NCI-H1436 (cell line): ENCODE results near the gene LECT2.

ENCODE experiments used
- DNase-seq: peaks from one replicate; lab custom pipeline; 2025; lab: John Stamatoyannopoulos, UW

The LECT2 gene

DNA sequence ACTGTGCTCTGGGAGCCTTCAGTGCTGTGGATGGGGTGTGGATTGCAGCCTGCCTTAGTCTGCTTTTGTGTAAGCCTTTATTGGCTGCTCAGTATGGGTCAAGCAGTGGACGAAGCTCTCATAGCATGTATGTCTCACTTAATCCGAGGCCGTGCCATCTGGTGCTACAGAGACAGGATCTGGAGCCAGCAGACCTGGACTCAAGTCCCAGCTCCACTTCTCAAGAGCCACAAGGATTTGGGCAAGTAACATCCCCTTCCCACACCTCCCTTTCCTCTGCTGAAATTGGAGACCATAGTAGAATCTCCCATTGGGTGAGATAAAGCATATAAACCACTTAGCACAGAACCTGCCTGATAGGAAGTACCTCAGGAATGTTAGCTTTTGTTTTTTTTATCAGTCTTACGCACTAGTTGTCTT is 23.4 kb upstream of the LECT2 start:
- DNase-seq = no peak

GRCh38 chr5:135977375-135977928 is 22.7 kb upstream of the LECT2 start:
- DNase-seq = no peak

- DNase-seq = no peak
These were observed 21.4 kb upstream of the LECT2 start for GRCh38 chr5:135976216-135976615.

DNA sequence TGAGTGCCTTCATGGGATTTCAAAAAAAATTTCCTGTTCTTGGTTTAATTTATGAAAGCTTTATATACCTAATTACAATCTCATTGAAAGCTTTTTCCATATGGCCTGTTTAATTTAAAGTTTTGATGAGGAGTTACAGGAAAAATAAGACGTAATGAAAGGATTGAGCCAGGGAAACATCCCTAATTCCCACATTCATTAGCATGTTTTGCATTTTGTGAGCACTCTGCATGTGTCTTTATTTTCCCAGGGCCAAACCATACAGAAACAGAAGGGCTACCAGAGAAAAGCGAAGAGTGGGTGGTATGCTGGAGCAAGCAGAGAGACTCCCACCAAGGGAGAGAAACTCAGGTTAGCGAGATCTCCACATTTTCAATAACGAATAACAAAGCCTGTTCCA is 20.3 kb upstream of the LECT2 start:
- DNase-seq = no peak

DNA sequence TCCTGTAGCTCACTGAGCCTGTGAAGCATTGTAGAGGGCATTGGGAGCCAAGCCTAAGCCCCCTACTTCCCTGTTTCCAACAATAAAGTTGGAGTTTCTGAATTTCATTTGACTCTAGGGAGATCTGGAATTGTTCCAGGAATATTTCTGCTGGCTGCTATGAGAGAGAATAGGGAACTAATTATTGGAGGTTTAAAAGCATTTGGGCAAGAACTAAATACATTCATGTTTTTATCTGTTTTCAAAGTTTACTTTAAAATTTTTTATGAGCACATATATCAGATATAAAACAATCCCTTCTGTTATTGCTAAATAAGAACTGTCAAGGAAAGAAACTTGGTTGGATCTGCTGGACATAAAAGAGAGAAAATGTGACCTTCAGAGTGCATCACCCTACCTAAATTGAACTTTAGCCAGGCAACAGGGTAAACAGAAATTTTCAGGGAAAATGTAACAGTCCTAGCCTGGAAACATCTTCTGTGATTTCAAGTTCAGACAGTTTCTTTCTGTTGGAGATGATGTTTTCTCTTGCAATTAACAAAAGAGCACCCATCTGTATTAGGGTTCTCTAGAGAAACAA is 19.3 kb upstream of the LECT2 start:
- no peak for DNase-seq

- DNase-seq = no peak
These were observed 18.7 kb upstream of the LECT2 start for GRCh38 chr5:135973323-135974020.

DNA sequence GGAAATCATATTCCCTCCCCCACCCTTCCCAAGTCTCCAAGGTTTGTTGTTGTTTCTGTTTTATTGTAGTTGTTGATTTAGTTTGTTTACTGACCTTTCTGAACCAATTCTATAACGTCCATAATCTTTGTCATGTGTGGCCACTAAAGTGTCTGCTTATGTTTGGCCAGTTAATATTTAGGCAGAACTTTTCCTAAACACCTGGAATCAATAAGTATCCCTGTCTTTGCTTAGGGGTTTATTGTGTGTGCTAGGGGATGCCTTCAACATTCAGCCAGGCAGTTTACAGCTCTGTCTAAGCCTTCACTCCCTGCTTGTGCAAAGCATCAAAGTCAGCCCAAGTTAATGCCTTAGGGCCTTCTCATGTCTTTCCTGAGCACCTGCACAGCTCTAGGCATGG is 16.9 kb upstream of the LECT2 start:
- no peak for DNase-seq

- no peak for DNase-seq
These were observed 12.0 kb upstream of the LECT2 start for GRCh38 chr5:135966790-135967189.

GRCh38 chr5:135966165-135966564 is 11.4 kb upstream of the LECT2 start:
- no peak for DNase-seq

- DNase-seq = no peak
These were observed 10.7 kb upstream of the LECT2 start for GRCh38 chr5:135965504-135965903.

- no peak for DNase-seq
These were observed 10.0 kb upstream of the LECT2 start for GRCh38 chr5:135964670-135965320.

DNA sequence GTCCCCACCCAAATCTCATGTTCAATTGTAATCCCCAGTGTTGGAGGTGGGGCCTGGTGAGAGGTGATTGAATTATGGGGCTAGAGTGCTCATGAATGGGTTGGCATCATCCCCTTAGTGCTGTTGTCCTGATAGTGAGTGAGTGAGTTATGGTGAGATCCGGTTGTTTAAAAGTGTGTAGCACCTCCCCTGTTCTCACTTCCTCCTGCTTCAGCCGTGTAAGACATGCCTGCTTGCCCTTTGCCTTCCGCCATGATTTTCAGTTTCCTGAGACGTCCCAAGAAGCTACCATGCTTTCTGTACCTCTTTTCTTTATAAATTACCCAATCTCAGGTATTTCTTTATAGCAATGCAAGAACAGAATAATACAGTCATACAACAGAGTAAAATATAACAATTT is 742 bp upstream of the LECT2 start:
- no peak for DNase-seq

DNA sequence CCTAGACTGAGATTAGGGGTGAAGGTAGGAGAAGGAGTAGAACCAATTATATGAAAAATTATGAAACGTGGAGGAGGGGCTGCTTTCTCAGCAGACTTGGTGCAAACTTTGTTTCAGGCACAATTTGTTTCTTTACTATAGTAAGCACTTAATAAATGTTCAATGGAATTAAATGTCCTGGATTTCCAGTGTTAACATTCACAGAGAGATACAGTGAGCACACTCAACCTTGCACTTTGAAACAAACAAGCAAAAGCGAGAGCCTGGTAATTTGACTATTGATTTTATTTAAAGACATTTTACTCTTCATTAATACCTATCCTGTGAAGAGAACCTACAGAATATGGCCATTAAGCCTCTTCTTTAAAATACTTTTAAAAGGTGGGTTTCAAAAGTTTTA is 933 bp downstream of the LECT2 start:
- no peak for DNase-seq

DNA sequence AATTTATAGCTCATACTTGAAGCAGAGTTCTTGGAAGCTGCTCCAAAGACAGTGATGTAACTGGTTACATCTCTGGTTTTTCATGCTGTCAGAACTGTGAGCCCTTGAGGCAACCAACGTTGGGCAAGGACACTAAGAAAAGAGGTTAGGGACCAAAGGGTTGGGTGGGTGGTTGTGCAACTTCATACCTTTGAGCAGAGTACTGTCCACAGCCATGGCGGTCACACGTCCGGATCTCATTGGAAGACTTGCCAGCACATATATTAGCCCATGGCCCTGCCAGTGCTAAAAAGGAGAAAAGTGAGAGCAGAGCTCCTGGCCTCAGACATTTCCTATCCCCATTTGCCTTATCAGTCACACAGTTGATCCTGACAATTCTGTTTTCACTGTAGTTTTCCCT is 2.1 kb downstream of the LECT2 start:
- no peak for DNase-seq

GRCh38 chr5:135951807-135952206 is 3.0 kb downstream of the LECT2 start:
- DNase-seq = no peak

- no peak for DNase-seq
These were observed 3.5 kb downstream of the LECT2 start for GRCh38 chr5:135951257-135951656.

- no peak for DNase-seq
These were observed 4.2 kb downstream of the LECT2 start for GRCh38 chr5:135950611-135951010.

DNA sequence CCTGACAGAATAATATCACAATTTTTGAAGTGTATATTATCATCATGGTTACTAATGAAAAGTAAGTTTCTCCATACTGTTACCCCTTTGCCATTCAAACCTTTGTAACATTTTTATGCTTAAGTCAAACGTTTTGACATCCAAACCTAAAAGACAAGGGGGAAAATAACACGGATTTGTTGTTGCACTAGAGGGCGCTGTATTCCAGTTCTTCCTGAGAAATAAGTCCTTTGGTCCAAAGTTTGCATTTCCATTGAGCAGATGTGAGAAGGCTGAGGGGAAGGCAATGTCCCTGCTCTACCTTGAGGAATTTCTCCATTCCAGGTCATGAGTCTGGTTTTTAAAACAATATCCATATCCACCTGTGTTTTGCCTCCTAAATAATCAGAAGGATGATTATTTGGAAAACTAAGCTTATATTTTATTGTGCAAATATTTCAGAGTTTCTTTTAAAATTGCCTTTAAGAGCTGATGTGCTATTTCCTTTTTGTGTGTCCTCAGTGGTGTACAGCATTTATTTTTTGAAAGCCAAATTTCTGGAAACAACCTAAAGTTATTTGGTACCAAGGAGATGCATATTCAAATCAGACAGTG is 9.7 kb downstream of the LECT2 start:
- DNase-seq = peak; percentile 71

- no peak for DNase-seq
These were observed 10.2 kb downstream of the LECT2 start for GRCh38 chr5:135944564-135944963.

GRCh38 chr5:135942202-135942771 is 12.5 kb downstream of the LECT2 start:
- no peak for DNase-seq

DNA sequence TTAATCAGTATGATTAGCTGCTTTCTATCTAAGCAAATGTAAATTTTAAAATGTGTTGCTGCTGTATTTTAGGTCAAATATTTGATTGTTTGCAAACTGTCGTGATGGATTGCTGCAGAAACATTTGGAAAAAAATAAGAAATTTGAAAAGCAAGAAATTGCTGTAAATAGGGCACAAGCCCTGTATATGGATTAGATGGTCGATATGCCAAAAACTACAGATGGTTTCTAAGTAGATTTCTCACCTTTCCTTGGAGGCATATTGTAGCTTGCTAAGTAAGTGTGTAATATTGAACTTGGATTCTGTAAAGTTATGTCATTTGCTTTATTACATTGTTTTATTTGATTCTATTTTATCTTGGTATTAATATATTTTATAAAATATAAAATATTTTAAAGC is 13.1 kb downstream of the LECT2 start:
- DNase-seq = no peak

- no peak for DNase-seq
These were observed 17.4 kb downstream of the LECT2 start for GRCh38 chr5:135937245-135937911.
